Naive thymus-derived CD4-positive, alpha-beta T cell (primary cell): ENCODE measurements around the gene PTPN4. TPM values are rescaled to one million over a fixed set of nuclear protein-coding genes. Genes with fewer than 3 reads are reported as not detected.

Experiments used
- ATAC-seq: fragments of 150-1000 bp; cut with Tn5 transposase; 2 replicates; pipeline ENCODE4 v1.10.0; 2021; ENCODE audit warnings: mild to moderate bottlenecking, moderate library complexity
- CTCF ChIA-PET: fragments of 350-600 bp; sonication (Branson Sonifier 250); formaldehyde crosslinking; loops from one replicate; lab custom pipeline; 2021; ENCODE audit warnings: antibody characterized with exemption; lab: Charles Lee
- POLR2A ChIA-PET: fragments of 350-600 bp; sonication (Branson Sonifier 250); formaldehyde crosslinking; loops from one replicate; lab custom pipeline; 2021; ENCODE audit warnings: antibody characterized with exemption, inconsistent platforms; lab: Charles Lee
- DNase-seq, 9 donors: peaks; one replicate each; pipeline versions ENCODE4 v3.0.0 to v3.0.0-alpha.2; 2020 to 2022; ENCODE audit warnings: mixed read lengths in 1 of 9
- H3K27ac ChIP-seq: one replicate; pipeline ENCODE4 v1.7.0; 2013; ENCODE audit warnings: mild to moderate bottlenecking, low read depth, low read length, moderate library complexity
- H3K27me3 ChIP-seq, 2 donors: one replicate each; pipeline ENCODE4 v1.7.0; 2013; ENCODE audit warnings: low read length in 2 of 2, mild to moderate bottlenecking in 2 of 2, moderate library complexity in 2 of 2; ENCODE audit not compliant: control insufficient read depth in 2 of 2, insufficient read depth in 2 of 2
- H3K36me3 ChIP-seq, 3 experiments: 1 replicate in 2 of 3; 2 replicates in 1 of 3; pipeline ENCODE4 v1.7.0; 2013; ENCODE audit warnings: low read length in 3 of 3, mild to moderate bottlenecking in 3 of 3, moderate library complexity in 1 of 3; ENCODE audit not compliant: insufficient read depth in 3 of 3, control insufficient read depth in 2 of 3
- H3K4me1 ChIP-seq, 2 donors: one replicate each; pipeline ENCODE4 v1.7.0; 2013; ENCODE audit warnings: low read length in 2 of 2, mild to moderate bottlenecking in 2 of 2, moderate library complexity in 1 of 2; ENCODE audit not compliant: control insufficient read depth in 2 of 2, insufficient read depth in 2 of 2
- H3K4me3 ChIP-seq: 2 replicates; pipeline ENCODE4 v1.7.0; 2013; ENCODE audit warnings: mild to moderate bottlenecking, low read length
- H3K9me3 ChIP-seq, 3 experiments: 1 replicate in 2 of 3; 2 replicates in 1 of 3; pipeline ENCODE4 v1.7.0; 2013; ENCODE audit warnings: low read length in 3 of 3; ENCODE audit not compliant: control insufficient read depth in 2 of 3
- H3K27ac Mint-ChIP-seq, 9 donors: one replicate each; pipeline ENCODE4 v1.8.0; 2020 to 2022; ENCODE audit warnings: mixed read lengths in 9 of 9, mild to moderate bottlenecking in 8 of 9, moderate library complexity in 5 of 9, inconsistent platforms in 2 of 9
- H3K27me3 Mint-ChIP-seq, 5 donors: one replicate each; pipeline ENCODE4 v1.8.0; 2021 to 2022; ENCODE audit warnings: mixed read lengths in 5 of 5, mild to moderate bottlenecking in 1 of 5
- H3K36me3 Mint-ChIP-seq, 5 donors: one replicate each; pipeline ENCODE4 v1.8.0; 2020 to 2022; ENCODE audit warnings: mixed read lengths in 5 of 5, mild to moderate bottlenecking in 3 of 5, inconsistent platforms in 1 of 5
- H3K4me1 Mint-ChIP-seq, 7 donors: one replicate each; pipeline ENCODE4 v1.8.0; 2020 to 2022; ENCODE audit warnings: mixed read lengths in 7 of 7, mild to moderate bottlenecking in 3 of 7, inconsistent platforms in 1 of 7
- H3K4me3 Mint-ChIP-seq, 10 donors: one replicate each; pipeline ENCODE4 v1.8.0; 2020 to 2022; ENCODE audit warnings: mild to moderate bottlenecking in 10 of 10, mixed read lengths in 10 of 10, moderate library complexity in 6 of 10, inconsistent platforms in 2 of 10
- H3K9me3 Mint-ChIP-seq, 11 donors: one replicate each; pipeline ENCODE4 v1.8.0; 2020 to 2022; ENCODE audit warnings: mixed read lengths in 11 of 11, mild to moderate bottlenecking in 4 of 11, inconsistent platforms in 1 of 11, moderate library complexity in 1 of 11
- intact Hi-C, 2 donors: fragments of 100-400 bp; cut with micrococcal nuclease; formaldehyde crosslinking; loops; one replicate each; pipeline ENCODE4 v1.15.1; 2023
- polyA plus RNA-seq, 2 donors: library from polyadenylated mRNA; unstranded; fragments of 300-500 nt; fragmentation: Illumina TruSeq; gene quantifications; one replicate each; pipeline ENCODE4 v1.2.3, GENCODE V29; 2021
- total RNA-seq, 6 experiments: library from RNA in 5 of 6; stranded (reverse) in 5 of 6; gene quantifications; 1 replicate in 5 of 6; 2 replicates in 1 of 6; pipeline ENCODE4 v1.2.3 and lab custom pipeline; 2021 to 2026

Gene PTPN4
- total and polyA plus RNA-seq, 7 experiments from 2014 or later: 48.9 to 122 (median 76.7) TPM

DNA sequence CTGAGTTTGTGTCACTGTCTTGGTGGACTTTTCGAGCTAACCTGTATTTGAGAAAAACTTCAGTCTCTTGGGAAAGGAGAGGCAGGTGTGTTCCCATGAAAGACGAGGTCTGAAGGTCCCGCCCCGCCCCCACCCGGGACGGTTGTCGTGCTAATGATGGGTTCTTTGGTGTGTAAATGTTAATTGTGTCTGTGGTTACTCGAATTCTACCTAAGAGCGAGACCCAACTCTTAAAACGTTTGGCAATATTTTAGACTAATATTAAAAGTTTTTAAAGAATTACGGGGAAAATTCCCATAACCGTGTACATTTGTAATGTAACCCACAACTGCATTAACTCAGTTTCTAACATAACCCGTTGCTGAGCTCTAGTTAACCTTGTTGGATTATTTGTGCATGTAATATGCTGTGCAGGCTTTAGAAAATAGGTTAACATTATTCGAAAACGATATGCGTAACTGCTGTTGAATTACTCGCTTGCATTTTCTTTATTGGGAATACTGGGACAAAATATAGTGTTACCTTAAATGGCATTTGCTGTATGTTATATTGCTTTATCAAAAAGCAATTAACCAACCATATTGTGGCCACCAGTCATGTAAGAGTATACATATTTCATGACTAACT lies 254.0 kb downstream of the PTPN4 start:
- ATAC-seq (no peak), DNase-seq (peak in 1 of 9 donors; percentile 3)
- Mint-ChIP-seq H3K27ac (peak overlapping the region in 7 of 9 donors; percentile 19 to 73 (median 68)), H3K4me3 (peak overlapping the region; percentile 73 to 89 (median 85)), H3K9me3 (no peaks in the 10 kb centered on the region), H3K27me3 (peaks cover 0 to 20% (median 0%) of the 10 kb centered on the region in 5 donors), H3K36me3 (peaks cover 0 to 6% (median 0%) of the 10 kb centered on the region in 5 donors), H3K4me1 (peaks cover 8 to 37% (median 24%) of the 10 kb centered on the region in 7 donors)
- H3K27me3 ChIP-seq: no peaks in the 10 kb centered on the region
- intact Hi-C loops: loop anchor here (1.0 to 10.0 kb wide), 10 partner anchors 164 to 2001 kb away; partner anchors contain the start of genes PTPN4 (in 2 of the 2), TMEM177 (in 2 of the 2), C2orf76 (in 1 of the 2) and CCDC93 (in 1 of the 2)
- peaks cover 0 to 3% (median 0%) of the 10 kb centered on the region in 3 experiments for H3K36me3 ChIP-seq
- peaks cover 6% of the 10 kb centered on the region in 2 donors for H3K4me1 ChIP-seq
- ChIA-PET POLR2A (interaction anchor here (1.0 kb wide), 1 partner anchor 163 kb away, joined by 3 read pairs; no protein-coding TSS in a partner anchor), CTCF (no interaction called here)
- H3K4me3 ChIP-seq: peak overlapping the region; percentile 69
- peak overlapping the region; percentile 70 for H3K27ac ChIP-seq
- H3K9me3 ChIP-seq: no peaks in the 10 kb centered on the region

DNA sequence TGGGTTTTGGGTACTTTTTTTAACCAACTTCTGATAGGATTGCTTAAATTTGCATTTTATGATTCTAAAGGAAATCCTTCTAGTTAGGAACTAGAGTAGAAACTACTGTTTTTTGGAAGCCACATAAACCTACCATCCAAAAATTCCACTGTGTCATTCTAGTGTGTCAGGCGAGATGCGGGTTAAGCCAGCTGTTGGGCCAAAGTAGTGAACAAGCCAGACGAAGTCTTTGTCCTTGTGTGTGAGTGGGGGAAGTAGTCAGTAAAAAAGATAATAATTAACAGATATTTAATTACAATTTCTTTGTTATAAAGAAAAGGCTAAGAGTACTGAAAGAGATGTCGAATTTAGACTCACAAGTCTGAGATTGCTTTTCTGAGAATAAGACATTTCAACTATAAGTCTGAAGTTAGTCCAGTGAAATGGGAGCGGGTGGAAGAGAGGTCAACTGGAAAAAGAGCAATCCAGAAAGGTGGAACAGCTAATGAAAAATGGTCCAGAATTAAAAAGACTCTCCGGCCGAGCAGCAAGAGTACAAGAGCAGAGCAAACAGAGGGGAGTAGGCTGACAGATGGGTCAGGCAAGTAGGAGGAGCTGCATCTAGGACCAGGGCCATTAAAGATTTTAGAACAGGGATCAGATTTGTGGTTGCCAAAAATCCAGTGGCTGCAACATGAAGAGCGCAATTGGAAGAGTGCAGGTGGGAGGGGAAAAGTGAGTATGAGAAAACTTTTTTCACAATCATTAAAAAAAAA lies 254.7 kb downstream of the PTPN4 start:
- peak overlapping the region in 3 of 9 donors; percentile 16 to 73 (median 19) for H3K27ac Mint-ChIP-seq
- H3K9me3 Mint-ChIP-seq: no peaks in the 10 kb centered on the region
- Histone ChIP-seq H3K4me1 (peaks cover 6% of the 10 kb centered on the region in 2 donors), H3K4me3 (no peak overlapping the region), H3K9me3 (no peaks in the 10 kb centered on the region), H3K36me3 (peaks cover 0 to 3% (median 3%) of the 10 kb centered on the region in 3 experiments), H3K27me3 (no peaks in the 10 kb centered on the region), H3K27ac (no peak overlapping the region)
- peaks cover 0 to 24% (median 0%) of the 10 kb centered on the region in 5 donors for H3K27me3 Mint-ChIP-seq
- H3K4me1 Mint-ChIP-seq: peaks cover 8 to 41% (median 26%) of the 10 kb centered on the region in 7 donors
- H3K4me3 Mint-ChIP-seq: peak overlapping the region; percentile 28 to 89 (median 85)
- DNase-seq: no peak
- ChIA-PET POLR2A (interaction anchor here (0.7 kb wide), 1 partner anchor 589 kb away, joined by 3 read pairs; no protein-coding TSS in a partner anchor), CTCF (no interaction called here)
- peaks cover 0 to 12% (median 5%) of the 10 kb centered on the region in 5 donors for H3K36me3 Mint-ChIP-seq
- ATAC-seq: no peak
- intact Hi-C loops: loop anchor here (5.0 to 10.0 kb wide), 4 partner anchors 300 to 2002 kb away; partner anchors contain the start of genes C2orf76 (in 1 of the 2), CCDC93 (in 1 of the 2), DBI (in 1 of the 2) and INHBB (in 1 of the 2)

DNA sequence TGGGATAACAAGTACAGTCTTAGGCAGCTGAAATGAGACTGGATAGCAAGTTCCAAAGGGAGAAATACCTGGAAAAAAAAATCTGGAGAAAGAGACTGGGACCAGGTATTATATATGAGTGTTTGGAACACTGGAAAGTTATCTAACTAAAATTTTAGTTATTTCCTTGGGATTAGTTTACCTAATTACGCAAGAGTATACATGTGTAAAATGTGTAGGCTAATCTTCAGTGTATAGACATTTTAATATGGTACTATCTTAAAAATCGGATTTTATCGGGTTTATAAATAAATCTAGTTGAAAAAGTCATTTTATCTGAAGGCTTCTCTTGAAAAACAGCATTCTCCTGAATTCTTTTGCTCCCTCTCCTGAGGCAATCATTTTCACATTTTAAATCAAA lies 257.1 kb downstream of the PTPN4 start:
- ChIA-PET CTCF (no interaction called here), POLR2A (no interaction called here)
- Mint-ChIP-seq H3K9me3 (peaks cover 0 to 1% (median 0%) of the 10 kb centered on the region in 11 donors), H3K27ac (no peak overlapping the region), H3K4me3 (no peak overlapping the region), H3K27me3 (peaks cover 0 to 26% (median 0%) of the 10 kb centered on the region in 5 donors), H3K36me3 (peaks cover 0 to 20% (median 15%) of the 10 kb centered on the region in 5 donors), H3K4me1 (peaks cover 8 to 45% (median 31%) of the 10 kb centered on the region in 7 donors)
- ATAC-seq: no peak
- Histone ChIP-seq H3K27ac (no peak overlapping the region), H3K9me3 (no peaks in the 10 kb centered on the region), H3K36me3 (peaks cover 0 to 3% (median 3%) of the 10 kb centered on the region in 3 experiments), H3K27me3 (no peaks in the 10 kb centered on the region), H3K4me3 (no peak overlapping the region), H3K4me1 (peaks cover 6% of the 10 kb centered on the region in 2 donors)
- intact Hi-C loops: loop anchor here (10.0 kb wide), 2 partner anchors 298 to 328 kb away; partner anchors contain the start of gene INHBB (in 1 of the 2)
- no peak for DNase-seq

DNA sequence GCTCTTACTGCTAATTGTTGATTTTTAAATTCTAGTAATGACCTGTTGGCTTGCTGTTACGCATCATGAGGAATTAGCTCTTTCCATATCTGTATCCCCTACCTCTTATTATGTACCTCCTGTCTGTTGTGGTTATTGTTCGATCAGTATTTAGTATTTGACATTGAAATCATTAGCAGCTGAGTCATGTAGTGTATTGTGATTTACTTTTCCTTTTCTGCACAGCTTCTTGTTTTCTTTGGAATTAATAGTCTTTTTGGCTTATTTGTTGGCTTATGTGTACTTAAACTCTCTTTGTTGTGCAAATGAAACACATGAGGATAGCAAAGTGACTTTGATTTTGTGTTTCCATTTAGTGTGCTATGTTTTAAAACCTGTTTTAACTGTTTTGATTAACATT lies 257.5 kb downstream of the PTPN4 start:
- Histone ChIP-seq H3K27ac (no peak overlapping the region), H3K27me3 (no peaks in the 10 kb centered on the region), H3K4me3 (no peak overlapping the region), H3K36me3 (peaks cover 0 to 3% (median 3%) of the 10 kb centered on the region in 3 experiments), H3K9me3 (no peaks in the 10 kb centered on the region), H3K4me1 (peaks cover 4 to 6% of the 10 kb centered on the region in 2 donors)
- peaks cover 6 to 43% (median 30%) of the 10 kb centered on the region in 7 donors for H3K4me1 Mint-ChIP-seq
- peaks cover 0 to 20% (median 15%) of the 10 kb centered on the region in 5 donors for H3K36me3 Mint-ChIP-seq
- H3K27ac Mint-ChIP-seq: no peak overlapping the region
- H3K9me3 Mint-ChIP-seq: peaks cover 0 to 1% (median 0%) of the 10 kb centered on the region in 11 donors
- H3K27me3 Mint-ChIP-seq: peaks cover 0 to 25% (median 0%) of the 10 kb centered on the region in 5 donors
- no peak for ATAC-seq
- ChIA-PET CTCF (no interaction called here), POLR2A (interaction anchor here (0.6 kb wide), 1 partner anchor 236 kb away, joined by 3 read pairs; no protein-coding TSS in a partner anchor)
- DNase-seq: no peak
- intact Hi-C loops: loop anchor here (10.0 kb wide), 2 partner anchors 298 to 328 kb away; partner anchors contain the start of gene INHBB (in 1 of the 2)
- no peak overlapping the region for H3K4me3 Mint-ChIP-seq

DNA sequence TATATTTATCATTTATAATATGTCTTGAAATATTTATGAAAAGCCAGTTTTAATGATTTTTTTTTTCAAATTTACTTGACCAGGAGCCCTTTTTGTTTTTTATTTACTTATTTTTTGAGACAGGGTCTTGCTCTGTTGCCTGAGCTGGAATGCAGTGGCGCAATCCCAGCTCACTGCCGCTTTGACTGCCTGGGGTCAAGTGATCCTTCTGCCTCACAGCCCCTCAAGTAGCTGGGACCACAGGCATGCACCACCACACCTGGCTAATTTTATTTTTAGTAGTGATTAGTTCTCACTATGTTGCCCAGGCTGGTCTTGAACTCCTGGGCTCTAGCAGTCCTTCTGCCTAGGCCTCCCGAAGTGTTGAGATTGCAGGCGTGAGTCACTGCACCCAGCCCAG lies 258.8 kb downstream of the PTPN4 start:
- Histone ChIP-seq H3K36me3 (peaks cover 0 to 3% (median 0%) of the 10 kb centered on the region in 3 experiments), H3K4me3 (no peak overlapping the region), H3K27me3 (no peaks in the 10 kb centered on the region), H3K27ac (no peak overlapping the region), H3K9me3 (no peaks in the 10 kb centered on the region), H3K4me1 (no peaks in the 10 kb centered on the region)
- Mint-ChIP-seq H3K4me3 (no peak overlapping the region), H3K36me3 (peaks cover 0 to 34% (median 20%) of the 10 kb centered on the region in 5 donors), H3K27ac (no peak overlapping the region), H3K9me3 (peaks cover 0 to 5% (median 0%) of the 10 kb centered on the region in 11 donors), H3K4me1 (peaks cover 3 to 37% (median 25%) of the 10 kb centered on the region in 7 donors), H3K27me3 (peaks cover 0 to 24% (median 0%) of the 10 kb centered on the region in 5 donors)
- ATAC-seq (no peak), DNase-seq (no peak)
- intact Hi-C loops: loop anchor here (10.0 kb wide), 2 partner anchors 296 to 326 kb away; partner anchors contain the start of gene INHBB (in 1 of the 2)
- ChIA-PET POLR2A (no interaction called here), CTCF (no interaction called here)

DNA sequence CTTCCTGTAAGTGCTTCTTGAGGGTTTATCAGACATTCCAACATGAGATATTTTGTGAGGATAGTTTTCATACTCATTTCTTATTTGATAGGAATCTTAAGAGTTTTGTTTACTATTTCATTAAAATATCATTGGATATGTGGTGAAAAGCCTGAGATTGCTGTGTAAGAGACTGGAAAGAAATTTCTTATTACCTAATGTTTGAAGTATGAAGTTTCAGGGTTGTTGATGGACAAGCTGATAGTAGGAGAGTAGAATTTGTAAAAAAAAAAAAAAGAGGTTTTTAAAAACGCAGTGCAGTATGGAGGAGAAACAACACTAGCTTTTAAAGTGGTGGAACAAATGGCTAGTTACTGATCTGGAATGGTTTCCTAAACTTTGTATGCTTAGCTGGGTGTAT lies 260.8 kb downstream of the PTPN4 start:
- ATAC-seq: no peak
- H3K4me3 ChIP-seq: no peak overlapping the region
- H3K9me3 Mint-ChIP-seq: peaks cover 4 to 23% (median 10%) of the 10 kb centered on the region in 11 donors
- H3K27me3 ChIP-seq: no peaks in the 10 kb centered on the region
- H3K27ac ChIP-seq: no peak overlapping the region
- CTCF ChIA-PET: interaction anchor here (0.7 kb wide), 1 partner anchor 156 kb away, joined by 3 read pairs; no protein-coding TSS in a partner anchor
- intact Hi-C loops: no loop called here
- H3K4me3 Mint-ChIP-seq: no peak overlapping the region
- no peak for DNase-seq
- no peaks in the 10 kb centered on the region for H3K4me1 ChIP-seq
- no peak overlapping the region for H3K27ac Mint-ChIP-seq
- peaks cover 0 to 13% (median 0%) of the 10 kb centered on the region in 5 donors for H3K27me3 Mint-ChIP-seq
- peaks cover 3 to 51% (median 39%) of the 10 kb centered on the region in 5 donors for H3K36me3 Mint-ChIP-seq
- H3K4me1 Mint-ChIP-seq: peaks cover 0 to 21% (median 14%) of the 10 kb centered on the region in 7 donors
- peaks cover 0 to 3% (median 0%) of the 10 kb centered on the region in 3 experiments for H3K36me3 ChIP-seq
- no peaks in the 10 kb centered on the region for H3K9me3 ChIP-seq
- POLR2A ChIA-PET: interaction anchor here (0.7 kb wide), 1 partner anchor 158 kb away, joined by 4 read pairs; no protein-coding TSS in a partner anchor
